AG04449 (cell line): ENCODE measurements around the gene UBASH3A.
A peak's percentile ranks its signal among the peaks of the same experiment; 100 is the strongest.

Experiments used
- CTCF ChIA-PET: fragments of 350-600 bp; formaldehyde crosslinking; extraction: SDS; loops from one replicate; lab custom pipeline; 2021; ENCODE audit warnings: antibody characterized with exemption; lab: Yijun Ruan, JAX
- POLR2A ChIA-PET: fragments of 400-600, 350-600 bp; formaldehyde crosslinking; extraction: SDS; loops from one replicate; lab custom pipeline; 2020; ENCODE audit warnings: antibody characterized with exemption, inconsistent platforms; lab: Yijun Ruan, JAX
- DNase-seq: peaks from one replicate; pipeline ENCODE4 v3.0.0-alpha.2; 2010; ENCODE audit warnings: low read depth, low spot score
- H3K4me3 ChIP-seq: 2 replicates; pipeline ENCODE4 v1.5.1; 2011; ENCODE audit warnings: low read depth, mild to moderate bottlenecking, control low read depth, low read length
- CTCF ChIP-seq: IDR thresholded peaks from one replicate; pipeline ENCODE4 v1.5.1; 2011; ENCODE audit warnings: mild to moderate bottlenecking, moderate library complexity, low read length, control low read depth, inconsistent platforms; ENCODE audit not compliant: insufficient read depth; ENCODE audit errors: missing control alignments

Gene UBASH3A

GRCh38 chr21:42491328-42491727 is 87.6 kb downstream of the UBASH3A start:
- H3K4me3 ChIP-seq, result no peak overlapping the region
- no peak for DNase-seq
- POLR2A ChIA-PET, result no interaction called here
- TF ChIP-seq CTCF, result no peak
- CTCF ChIA-PET, result no interaction called here

GRCh38 chr21:42492201-42492600 is 88.5 kb downstream of the UBASH3A start:
- CTCF ChIA-PET, result no interaction called here
- no peak for DNase-seq
- POLR2A ChIA-PET, result no interaction called here
- H3K4me3 ChIP-seq, result no peak overlapping the region
- no peak for TF ChIP-seq CTCF

DNA sequence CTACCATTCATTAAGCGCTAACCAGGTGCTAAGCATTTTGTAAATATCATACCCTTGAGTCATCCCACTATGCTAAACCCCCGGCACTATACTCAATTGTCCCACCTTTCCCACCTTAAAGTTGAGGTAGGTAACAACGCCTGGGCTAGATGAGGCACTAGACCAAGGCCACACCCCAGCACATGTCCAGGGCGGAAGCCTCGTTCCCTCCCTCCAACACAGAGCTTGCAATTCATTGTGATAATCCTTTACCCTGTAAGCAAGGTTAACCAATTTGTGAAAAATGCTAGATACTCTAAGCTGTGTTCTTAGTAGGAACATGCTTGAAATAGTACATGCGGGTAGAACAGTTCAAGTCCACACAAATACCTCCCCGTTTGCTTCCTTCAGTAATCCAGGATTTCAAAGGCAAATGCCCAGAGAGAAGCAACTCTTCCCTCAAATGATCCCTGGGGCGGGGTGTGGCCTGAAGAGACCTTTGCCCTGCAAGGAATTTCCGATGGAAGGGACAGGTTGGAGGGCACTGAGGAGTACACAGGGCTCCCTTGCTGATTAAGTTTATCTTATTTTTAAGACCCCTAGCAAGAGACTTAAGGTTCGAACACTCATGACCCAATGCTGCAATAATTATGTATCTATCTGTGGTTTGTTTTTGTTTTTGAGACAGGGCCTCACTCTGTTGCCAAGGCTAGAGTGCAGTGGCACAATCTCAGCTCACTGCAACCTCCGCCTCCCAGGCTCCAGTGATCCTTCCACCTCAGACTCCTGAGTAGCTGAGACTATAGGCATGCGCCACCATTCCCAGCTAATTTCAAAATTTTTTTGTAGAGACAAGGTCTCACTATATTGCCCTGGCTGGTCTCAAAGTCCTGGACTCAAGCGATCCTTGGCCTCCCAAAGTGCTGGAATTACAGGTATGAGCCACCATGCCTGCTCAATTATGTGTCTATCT is 89.7 kb downstream of the UBASH3A start:
- ChIA-PET CTCF (no interaction called here), POLR2A (no interaction called here)
- no peak overlapping the region for H3K4me3 ChIP-seq
- DNase-seq, result no peak
- TF ChIP-seq CTCF, result no peak

- no peak for TF ChIP-seq CTCF
- H3K4me3 ChIP-seq, result no peak overlapping the region
- CTCF ChIA-PET, result no interaction called here
- no peak for DNase-seq
- POLR2A ChIA-PET, result no interaction called here
Observed at GRCh38 chr21:42495027-42495426, 91.3 kb downstream of the UBASH3A start.

DNA sequence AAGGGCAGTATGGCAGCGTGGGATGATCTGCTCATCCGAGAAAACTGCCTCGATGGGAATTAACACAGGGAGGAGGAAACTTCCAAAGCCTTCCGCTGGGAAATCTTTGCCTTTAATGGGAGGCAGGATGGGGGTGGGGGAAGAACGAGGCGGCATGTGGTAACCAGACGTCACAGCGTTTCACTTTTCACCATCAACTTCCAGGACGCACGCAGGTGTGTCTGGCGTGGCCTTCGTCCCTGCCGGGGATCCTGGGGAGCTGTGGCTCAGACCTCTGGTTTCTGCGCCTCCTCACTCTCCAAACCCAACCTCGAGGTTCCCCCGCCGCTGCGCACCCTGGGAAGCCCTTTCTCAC is 92.0 kb downstream of the UBASH3A start:
- ChIA-PET POLR2A (no interaction called here), CTCF (no interaction called here)
- peak overlapping the region; percentile 75 for H3K4me3 ChIP-seq
- TF ChIP-seq CTCF, result no peak
- DNase-seq, result no peak

- DNase-seq, result peak; percentile 78
- POLR2A ChIA-PET, result no interaction called here
- H3K4me3 ChIP-seq, result peak within 1 kb of the TSS; percentile 75
- CTCF ChIA-PET, result no interaction called here
- TF ChIP-seq CTCF, result no peak
Observed at GRCh38 chr21:42496120-42496838, 92.6 kb downstream of the UBASH3A start, which contains the start of gene RSPH1. RSPH1 (minus strand) TSS chr21:42496224; CDS start chr21:42496186, 38 bp downstream.
